HL-60 (cell line): Measurements from ENCODE around the gene BRD8.

Source experiments
- POLR2AphosphoS5 ChIP-seq: IDR thresholded peaks from 2 replicates; pipeline ENCODE4 v1.6.1; 2012; ENCODE audit warnings: low read depth
- SPI1 ChIP-seq: IDR thresholded peaks from 2 replicates; pipeline ENCODE4 v1.6.1; 2012; ENCODE audit warnings: low read depth, mild to moderate bottlenecking, borderline replicate concordance
- TF ChIP-seq, protein P1 (sequence below): IDR thresholded peaks from one replicate; pipeline ENCODE4 v1.5.1; 2011; ENCODE audit warnings: low read length, control low read depth, inconsistent platforms; ENCODE audit not compliant: insufficient read depth

DNA sequence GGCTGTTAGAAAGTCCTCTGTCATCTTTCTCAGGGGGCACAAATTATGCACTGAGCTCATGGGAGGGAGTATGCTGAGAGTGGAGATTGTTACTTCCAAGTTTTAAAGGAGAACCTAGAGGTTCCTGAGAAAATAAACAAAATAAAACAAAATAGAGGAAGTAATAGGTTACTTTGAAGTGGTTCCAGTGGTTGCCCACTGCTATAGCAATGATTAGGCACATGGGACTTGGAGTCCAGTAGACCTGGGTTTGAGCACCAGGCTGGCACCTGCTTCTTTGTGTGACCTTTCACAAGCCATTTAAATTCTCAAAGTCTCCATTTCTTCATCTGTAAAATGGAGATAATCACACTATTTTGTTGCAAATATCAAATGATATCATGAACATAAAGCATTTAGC, 48.5 kb upstream of the BRD8 start:
- TF ChIP-seq, protein P1, sequence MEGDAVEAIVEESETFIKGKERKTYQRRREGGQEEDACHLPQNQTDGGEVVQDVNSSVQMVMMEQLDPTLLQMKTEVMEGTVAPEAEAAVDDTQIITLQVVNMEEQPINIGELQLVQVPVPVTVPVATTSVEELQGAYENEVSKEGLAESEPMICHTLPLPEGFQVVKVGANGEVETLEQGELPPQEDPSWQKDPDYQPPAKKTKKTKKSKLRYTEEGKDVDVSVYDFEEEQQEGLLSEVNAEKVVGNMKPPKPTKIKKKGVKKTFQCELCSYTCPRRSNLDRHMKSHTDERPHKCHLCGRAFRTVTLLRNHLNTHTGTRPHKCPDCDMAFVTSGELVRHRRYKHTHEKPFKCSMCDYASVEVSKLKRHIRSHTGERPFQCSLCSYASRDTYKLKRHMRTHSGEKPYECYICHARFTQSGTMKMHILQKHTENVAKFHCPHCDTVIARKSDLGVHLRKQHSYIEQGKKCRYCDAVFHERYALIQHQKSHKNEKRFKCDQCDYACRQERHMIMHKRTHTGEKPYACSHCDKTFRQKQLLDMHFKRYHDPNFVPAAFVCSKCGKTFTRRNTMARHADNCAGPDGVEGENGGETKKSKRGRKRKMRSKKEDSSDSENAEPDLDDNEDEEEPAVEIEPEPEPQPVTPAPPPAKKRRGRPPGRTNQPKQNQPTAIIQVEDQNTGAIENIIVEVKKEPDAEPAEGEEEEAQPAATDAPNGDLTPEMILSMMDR = no peak
- no peak for TF ChIP-seq SPI1
- TF ChIP-seq POLR2AphosphoS5 = no peak
